HS-27A (cell line): ENCODE data around the gene POLR2J2.
"Not testable (repeated sequence)": the region's sequence is repeated elsewhere in the genome, so short reads cannot be mapped to it uniquely, and the experiment has no call there.

ENCODE experiments used
- DNase-seq: peaks from one replicate; pipeline ENCODE4 v3.0.0-alpha.2; 2012; ENCODE audit warnings: low read depth, missing footprints

POLR2J2 gene

DNA sequence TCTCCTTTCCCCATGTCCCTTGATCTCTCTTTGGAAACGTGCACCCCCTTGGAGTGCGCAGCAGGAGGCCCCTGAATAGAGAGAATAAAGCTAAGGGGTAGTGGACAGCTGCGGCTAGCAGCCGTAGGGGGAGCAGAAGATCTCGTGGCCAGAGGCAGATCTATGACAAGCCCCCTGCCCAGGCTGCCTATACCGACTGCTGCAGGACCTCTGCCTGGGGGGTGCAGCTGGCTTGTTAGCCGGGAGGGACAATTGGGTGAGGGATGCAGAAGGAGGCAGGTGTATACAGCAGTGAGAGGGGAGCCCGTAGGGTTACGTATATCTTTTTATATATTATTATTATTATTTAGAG lies 469 bp upstream of the POLR2J2 start:
- not testable (repeated sequence) for DNase-seq

DNA sequence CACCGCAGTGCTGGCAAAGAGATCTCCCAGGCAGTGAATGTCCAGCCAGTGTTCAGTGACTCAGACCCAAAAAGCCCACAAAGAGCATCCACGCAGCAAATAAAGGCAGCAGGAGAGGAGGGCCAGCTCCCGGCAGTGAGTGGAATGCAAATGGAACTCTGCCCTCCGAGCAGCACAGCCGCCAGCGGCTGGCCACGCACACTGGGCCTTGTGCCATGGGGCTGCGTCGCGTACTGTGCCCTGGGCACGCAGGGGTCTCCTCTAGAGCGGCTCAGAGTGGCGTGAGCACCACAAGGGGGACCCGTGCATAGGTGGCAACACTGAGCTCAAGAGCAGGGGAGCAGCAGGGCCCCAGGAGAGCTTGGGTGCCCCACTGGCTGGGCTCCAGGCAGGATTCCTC lies 3.9 kb downstream of the POLR2J2 start:
- not testable (repeated sequence) for DNase-seq

DNA sequence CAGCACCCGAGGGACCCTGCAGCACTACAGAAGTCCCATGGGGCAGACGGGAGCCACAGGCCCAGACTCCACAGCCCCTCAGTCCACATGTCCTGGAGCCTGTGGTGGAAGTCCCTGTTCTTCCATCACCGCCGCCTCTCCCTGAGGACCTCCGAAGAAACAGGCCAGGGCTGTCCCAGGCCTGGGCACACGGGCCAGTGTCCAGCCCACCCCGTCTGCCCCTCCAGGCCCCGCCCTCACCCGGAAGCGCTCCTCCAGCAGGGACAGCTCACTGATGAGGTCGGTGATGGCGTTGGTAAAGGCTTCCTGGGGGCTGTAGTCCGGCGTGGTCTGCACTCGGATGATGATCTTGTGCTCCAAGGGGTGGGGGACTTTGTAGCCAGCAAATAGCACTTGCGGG lies 4.6 kb downstream of the POLR2J2 start:
- DNase-seq, result not testable (repeated sequence)

DNA sequence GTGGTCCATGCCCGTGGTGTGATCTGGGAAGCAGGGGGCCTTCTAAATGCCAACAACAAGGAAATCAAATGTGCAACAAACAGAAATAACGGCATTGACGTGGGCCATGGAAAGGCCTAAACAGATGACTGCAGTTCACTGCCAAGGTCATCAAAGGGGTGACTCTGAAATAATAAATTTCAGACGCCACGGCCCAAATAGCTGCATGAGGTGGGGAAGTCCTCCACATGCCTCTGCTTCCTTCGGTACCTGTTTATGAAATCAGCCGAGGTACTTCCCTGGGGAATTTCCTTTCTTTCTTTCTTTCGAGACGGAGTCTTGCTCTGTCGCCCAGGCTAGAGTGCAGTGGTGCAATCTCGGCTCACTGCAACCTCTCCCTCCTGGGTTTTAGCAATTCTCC lies 6.7 kb downstream of the POLR2J2 start:
- not testable (repeated sequence) for DNase-seq

GRCh38 chr7:102649924-102650323 lies 21.5 kb downstream of the POLR2J2 start, which contains the start of gene SPDYE2B:
SPDYE2B (plus strand) TSS chr7:102650319; CDS start chr7:102652349, 2,030 bp downstream.
- not testable (repeated sequence) for DNase-seq

GRCh38 chr7:102647813-102648212 lies 23.6 kb downstream of the POLR2J2 start:
- not testable (repeated sequence) for DNase-seq

GRCh38 chr7:102643404-102643803 lies 28.1 kb downstream of the POLR2J2 start:
- DNase-seq, result not testable (repeated sequence)

GRCh38 chr7:102642691-102643090 lies 28.8 kb downstream of the POLR2J2 start, which contains the start of gene UPK3BL1:
UPK3BL1 (minus strand) TSS chr7:102642791; CDS start chr7:102642741, 50 bp downstream.
- DNase-seq, result not testable (repeated sequence)

- not testable (repeated sequence) for DNase-seq
Measured at GRCh38 chr7:102638848-102639247, 32.6 kb downstream of the POLR2J2 start.

DNA sequence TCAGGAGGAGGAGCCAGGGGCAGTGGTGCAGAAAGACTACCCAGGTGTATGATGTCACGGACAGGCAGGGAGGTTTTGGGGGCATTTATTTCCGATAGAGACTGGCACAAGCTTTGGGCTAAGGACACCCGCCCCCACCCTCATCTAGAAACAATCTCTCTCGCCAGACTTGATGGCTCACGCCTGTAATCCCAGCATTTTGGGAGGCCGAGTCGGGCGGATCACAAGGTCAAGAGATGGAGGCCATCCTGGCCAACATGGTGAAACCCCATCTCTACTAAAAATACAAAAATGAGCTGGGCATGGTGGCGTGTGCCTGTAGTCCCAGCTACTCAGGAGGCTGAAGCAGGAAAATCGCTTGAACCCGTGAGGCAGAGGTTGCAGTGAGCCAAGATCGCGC lies 34.5 kb downstream of the POLR2J2 start:
- DNase-seq, result not testable (repeated sequence)

GRCh38 chr7:102635354-102635753 lies 36.1 kb downstream of the POLR2J2 start:
- not testable (repeated sequence) for DNase-seq

- DNase-seq, result not testable (repeated sequence)
Measured at GRCh38 chr7:102634299-102634698, 37.2 kb downstream of the POLR2J2 start.

GRCh38 chr7:102630622-102631021 lies 40.8 kb downstream of the POLR2J2 start:
- not testable (repeated sequence) for DNase-seq

DNA sequence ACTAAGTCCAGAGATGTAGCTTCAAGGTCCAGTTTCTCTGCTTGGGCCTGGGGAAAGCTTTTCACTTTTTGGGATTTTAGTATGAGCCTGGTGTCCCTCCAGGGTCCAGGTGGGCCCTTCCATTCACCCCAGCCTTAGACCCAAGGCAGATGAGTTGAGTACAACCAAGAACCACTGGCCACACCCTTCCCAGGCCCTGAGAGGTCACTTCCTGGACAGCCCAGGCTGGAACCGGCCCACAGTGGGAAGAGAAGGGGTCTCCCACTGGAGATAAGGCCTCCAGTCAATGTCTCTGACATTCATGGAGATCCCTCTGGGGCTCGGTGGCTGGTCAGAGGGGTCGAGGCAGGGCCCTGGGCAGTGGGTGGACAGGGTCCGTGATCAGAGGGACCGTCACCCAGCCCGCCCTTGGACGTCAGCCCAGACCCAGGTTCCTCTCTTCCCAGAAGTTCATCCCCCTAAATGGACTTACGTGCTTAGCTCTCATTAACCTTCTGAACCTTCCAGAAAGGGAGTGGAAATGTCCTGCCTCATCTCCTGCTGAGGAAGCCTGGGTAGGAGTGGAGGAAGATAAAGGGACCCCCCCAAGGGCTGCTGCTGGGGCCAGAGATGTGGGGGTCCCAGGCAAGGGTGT lies 44.1 kb downstream of the POLR2J2 start:
- DNase-seq, result not testable (repeated sequence)

- not testable (repeated sequence) for DNase-seq
Measured at GRCh38 chr7:102618122-102618521, 53.3 kb downstream of the POLR2J2 start.

DNA sequence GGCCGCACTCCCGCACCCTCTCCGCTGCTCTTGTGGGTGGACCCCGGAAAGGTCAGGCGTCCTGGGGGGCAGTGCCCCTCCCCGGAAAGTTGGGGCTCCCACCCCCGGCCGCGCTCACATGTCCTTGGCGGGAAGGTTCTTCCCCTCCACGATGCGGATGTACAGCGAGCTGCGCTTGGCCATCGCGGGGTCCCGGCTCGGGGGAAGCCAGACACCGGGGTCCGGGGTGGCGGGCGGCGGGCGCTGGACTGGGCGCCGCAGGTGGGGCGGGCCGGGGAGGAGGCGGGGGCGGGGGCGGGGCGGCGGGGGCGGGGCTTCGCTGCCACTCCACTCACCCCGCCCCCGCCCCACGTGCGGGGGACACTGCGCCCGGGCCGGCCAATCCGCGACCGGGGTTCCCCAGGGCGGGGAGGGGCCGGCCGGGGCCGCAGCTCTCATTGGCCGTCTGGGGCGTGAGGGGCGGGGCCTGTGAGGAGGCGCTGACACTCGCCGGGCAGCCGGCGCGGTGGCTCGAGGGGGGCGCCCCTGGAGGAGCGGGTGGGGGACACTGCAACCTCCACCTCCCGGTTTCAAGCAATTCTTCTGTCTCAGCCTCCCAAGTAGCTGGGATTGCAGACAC lies 54.8 kb downstream of the POLR2J2 start, which contains the start of gene RASA4:
Gene RASA4 (minus strand): TSS at position 250 of the 619 bp plus-strand sequence. CDS start 67 bp downstream, at position 183.
- DNase-seq, result not testable (repeated sequence)
